ENCODE results near the gene DNAJC3.

- TF ChIP-seq CTCF (IDR thresholded peaks at IDR 0.05; ENCODE audit: insufficient read depth, low read length, poor library complexity, severe bottlenecking) (no peak), EZH2phosphoT487 (conservative IDR thresholded peaks at IDR 0.05; ENCODE audit: low read length) (no peak)
Measured at GRCh38 chr13:95714142-95714832, 37.3 kb downstream of the DNAJC3 start.
